WTC11 (cell line): ENCODE results near the gene FZD2. TPM values are rescaled to one million over a fixed set of nuclear protein-coding genes. Genes with fewer than 3 reads are reported as not detected.

Source experiments
- ATAC-seq: fragments of 200-7000 bp; cut with Tn5 transposase; 2 replicates; pipeline ENCODE4 v1.10.0; 2021; ENCODE audit warnings: mild to moderate bottlenecking, moderate library complexity
- CTCF ChIA-PET: fragments of 300-600 bp; sonication (Branson Sonifier 250); formaldehyde crosslinking; loops from one replicate; lab custom pipeline; 2021; ENCODE audit warnings: antibody characterized with exemption; lab: Charles Lee
- POLR2A ChIA-PET: fragments of 350-600 bp; sonication (Branson Sonifier 250); formaldehyde crosslinking; loops from one replicate; lab custom pipeline; 2021; ENCODE audit warnings: antibody characterized with exemption; lab: Charles Lee
- DNase-seq: peaks from one replicate; pipeline ENCODE4 v3.0.0; 2021; ENCODE audit warnings: low spot score
- H3K27ac Mint-ChIP-seq: 2 replicates; pipeline ENCODE4 v1.8.0; 2021; ENCODE audit warnings: mixed read lengths
- H3K27me3 Mint-ChIP-seq: 2 replicates; pipeline ENCODE4 v1.8.0; 2021; ENCODE audit warnings: low read depth, mild to moderate bottlenecking, moderate library complexity, mixed read lengths
- H3K36me3 Mint-ChIP-seq: 2 replicates; pipeline ENCODE4 v1.8.0; 2021; ENCODE audit warnings: mixed read lengths
- H3K4me1 Mint-ChIP-seq: 2 replicates; pipeline ENCODE4 v1.8.0; 2022; ENCODE audit warnings: mixed read lengths
- H3K4me3 Mint-ChIP-seq: 2 replicates; pipeline ENCODE4 v1.8.0; 2021; ENCODE audit warnings: mild to moderate bottlenecking, moderate library complexity, mixed read lengths
- H3K9me3 Mint-ChIP-seq: 2 replicates; pipeline ENCODE4 v1.8.0; 2021; ENCODE audit warnings: mixed read lengths
- AR ChIP-seq: fragments of 250-450 bp; sonication (Bioruptor Pico); IDR thresholded peaks from 2 replicates; pipeline ENCODE4 v1.9.0; 2021; ENCODE audit warnings: mild to moderate bottlenecking
- CREB1 ChIP-seq: sonication (generic); formaldehyde crosslinking; IDR thresholded peaks from 2 replicates; pipeline ENCODE4 v1.8.0; 2023; ENCODE audit warnings: mild to moderate bottlenecking, missing genetic modification reagents
- E2F5 ChIP-seq: sonication (generic); formaldehyde crosslinking; IDR thresholded peaks from 2 replicates; pipeline ENCODE4 v1.8.1; 2022; ENCODE audit warnings: mild to moderate bottlenecking, moderate library complexity, missing genetic modification reagents
- ERG ChIP-seq: fragments of 250-450 bp; sonication (Bioruptor Pico); IDR thresholded peaks from 2 replicates; pipeline ENCODE4 v1.8.0; 2021; ENCODE audit warnings: mild to moderate bottlenecking
- HMGA2 ChIP-seq: fragments of 250-450 bp; sonication (Bioruptor Pico); IDR thresholded peaks from 2 replicates; pipeline ENCODE4 v1.4.0; 2021; ENCODE audit warnings: mild to moderate bottlenecking, moderate library complexity
- KAT7 ChIP-seq: sonication (generic); formaldehyde crosslinking; IDR thresholded peaks from 2 replicates; pipeline ENCODE4 v1.8.1; 2023; ENCODE audit warnings: missing genetic modification reagents, mild to moderate bottlenecking, borderline replicate concordance
- NR1H2 ChIP-seq: sonication (generic); formaldehyde crosslinking; IDR thresholded peaks from 2 replicates; pipeline ENCODE4 v1.9.0; 2021; ENCODE audit warnings: mild to moderate bottlenecking, moderate library complexity, missing genetic modification reagents
- NR3C1 ChIP-seq: sonication (generic); formaldehyde crosslinking; conservative IDR thresholded peaks from 2 replicates; pipeline ENCODE4 v1.8.1; 2023; ENCODE audit warnings: low read depth, mild to moderate bottlenecking, missing genetic modification reagents
- TEAD1 ChIP-seq: sonication (generic); formaldehyde crosslinking; IDR thresholded peaks from 2 replicates; pipeline ENCODE4 v1.8.0; 2022; ENCODE audit warnings: mild to moderate bottlenecking, missing genetic modification reagents
- TEAD4 ChIP-seq: sonication (generic); formaldehyde crosslinking; IDR thresholded peaks from 2 replicates; pipeline ENCODE4 v1.8.0; 2022; ENCODE audit warnings: mild to moderate bottlenecking, missing genetic modification reagents
- USF1 ChIP-seq: sonication (generic); formaldehyde crosslinking; IDR thresholded peaks from 2 replicates; pipeline ENCODE4 v1.8.0; 2022; ENCODE audit warnings: mild to moderate bottlenecking, missing genetic modification reagents
- ZBTB21 ChIP-seq: sonication (generic); formaldehyde crosslinking; IDR thresholded peaks from 2 replicates; pipeline ENCODE4 v1.8.1; 2023; ENCODE audit warnings: mild to moderate bottlenecking, missing genetic modification reagents, borderline replicate concordance
- ZNF138 ChIP-seq: sonication (generic); formaldehyde crosslinking; conservative IDR thresholded peaks from 2 replicates; pipeline ENCODE4 v1.8.1; 2022; ENCODE audit warnings: mild to moderate bottlenecking, moderate library complexity, missing genetic modification reagents
- ZNF219 ChIP-seq: sonication (generic); formaldehyde crosslinking; IDR thresholded peaks from 2 replicates; pipeline ENCODE4 v1.8.0; 2023; ENCODE audit warnings: missing genetic modification reagents, mild to moderate bottlenecking, borderline replicate concordance
- ZNF416 ChIP-seq: fragments of 250-450 bp; sonication (Bioruptor Pico); IDR thresholded peaks from 2 replicates; pipeline ENCODE4 v1.9.0; 2021; ENCODE audit warnings: mild to moderate bottlenecking, inconsistent platforms
- total RNA-seq: library from RNA; stranded (reverse); gene quantifications from 3 replicates; pipeline ENCODE4 v1.2.3, GENCODE V29; 2021
- TF ChIP-seq, protein P1 (sequence below): sonication (generic); formaldehyde crosslinking; IDR thresholded peaks from 2 replicates; pipeline ENCODE4 v1.8.1; 2023; ENCODE audit warnings: mild to moderate bottlenecking, missing genetic modification reagents
- TF ChIP-seq, protein P2 (sequence below): sonication (generic); formaldehyde crosslinking; IDR thresholded peaks from 2 replicates; pipeline ENCODE4 v1.8.0; 2023; ENCODE audit warnings: mild to moderate bottlenecking, missing genetic modification reagents
- TF ChIP-seq, protein P3 (sequence below): sonication (generic); formaldehyde crosslinking; IDR thresholded peaks from 2 replicates; pipeline ENCODE4 v1.8.0; 2022; ENCODE audit warnings: missing genetic modification reagents

FZD2 gene
- total RNA-seq, 1 experiment from 2014 or later: 42.8 TPM

- 0 out of 2 replicates have a peak, but pooled peaks cover 3% of the 10 kb centered on the region for H3K9me3 Mint-ChIP-seq
- ATAC-seq (no peak), DNase-seq (no peak)
- CTCF ChIA-PET: interaction anchor here (0.6 to 0.8 kb wide), 2 partner anchors 17 to 23 kb away, joined by 3 read pairs; no protein-coding TSS in a partner anchor
- POLR2A ChIA-PET: interaction anchor here (5.1 kb wide), 1 partner anchor 14 kb away, joined by 79 read pairs; no protein-coding TSS in a partner anchor
- peaks cover 67% of the 10 kb centered on the region for H3K4me1 Mint-ChIP-seq
- H3K27ac Mint-ChIP-seq: peak overlapping the region; percentile 95; the same call in 1 of the 2 replicates
- H3K36me3 Mint-ChIP-seq: peaks cover 7% of the 10 kb centered on the region
- H3K4me3 Mint-ChIP-seq: peak overlapping the region; percentile 87
- peaks cover 60% of the 10 kb centered on the region for H3K27me3 Mint-ChIP-seq
- TF ChIP-seq NR3C1 (CRISPR knock-in tag) (peak; percentile 93; the same call in 1 of the 2 replicates), ERG (CRISPR knock-in tag) (no peak), E2F5 (0 out of 2 replicates have a peak, but pooled peaks have one; percentile 59), USF1 (peak; percentile 45; the same call in 1 of the 2 replicates), ZNF219 (CRISPR knock-in tag) (no peak), ZNF138 (CRISPR knock-in tag) (peak; percentile 94; the same call in 1 of the 2 replicates), KAT7 (CRISPR knock-in tag) (0 out of 2 replicates have a peak, but pooled peaks have one; percentile 27), TEAD1 (CRISPR knock-in tag) (peak; percentile 44; the same call in 1 of the 2 replicates), ZBTB21 (CRISPR knock-in tag) (peak; percentile 90), TEAD4 (no peak; the same call in 1 of the 2 replicates), NR1H2 (CRISPR knock-in tag) (peak; percentile 65; the same call in 1 of the 2 replicates), HMGA2 (CRISPR knock-in tag) (no peak), AR (no peak), CREB1 (CRISPR knock-in tag) (peak; percentile 80; the same call in 1 of the 2 replicates), ZNF416 (CRISPR knock-in tag) (no peak)
- TF ChIP-seq, protein P1, sequence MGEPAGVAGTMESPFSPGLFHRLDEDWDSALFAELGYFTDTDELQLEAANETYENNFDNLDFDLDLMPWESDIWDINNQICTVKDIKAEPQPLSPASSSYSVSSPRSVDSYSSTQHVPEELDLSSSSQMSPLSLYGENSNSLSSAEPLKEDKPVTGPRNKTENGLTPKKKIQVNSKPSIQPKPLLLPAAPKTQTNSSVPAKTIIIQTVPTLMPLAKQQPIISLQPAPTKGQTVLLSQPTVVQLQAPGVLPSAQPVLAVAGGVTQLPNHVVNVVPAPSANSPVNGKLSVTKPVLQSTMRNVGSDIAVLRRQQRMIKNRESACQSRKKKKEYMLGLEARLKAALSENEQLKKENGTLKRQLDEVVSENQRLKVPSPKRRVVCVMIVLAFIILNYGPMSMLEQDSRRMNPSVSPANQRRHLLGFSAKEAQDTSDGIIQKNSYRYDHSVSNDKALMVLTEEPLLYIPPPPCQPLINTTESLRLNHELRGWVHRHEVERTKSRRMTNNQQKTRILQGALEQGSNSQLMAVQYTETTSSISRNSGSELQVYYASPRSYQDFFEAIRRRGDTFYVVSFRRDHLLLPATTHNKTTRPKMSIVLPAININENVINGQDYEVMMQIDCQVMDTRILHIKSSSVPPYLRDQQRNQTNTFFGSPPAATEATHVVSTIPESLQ: no peak
- TF ChIP-seq, protein P2, sequence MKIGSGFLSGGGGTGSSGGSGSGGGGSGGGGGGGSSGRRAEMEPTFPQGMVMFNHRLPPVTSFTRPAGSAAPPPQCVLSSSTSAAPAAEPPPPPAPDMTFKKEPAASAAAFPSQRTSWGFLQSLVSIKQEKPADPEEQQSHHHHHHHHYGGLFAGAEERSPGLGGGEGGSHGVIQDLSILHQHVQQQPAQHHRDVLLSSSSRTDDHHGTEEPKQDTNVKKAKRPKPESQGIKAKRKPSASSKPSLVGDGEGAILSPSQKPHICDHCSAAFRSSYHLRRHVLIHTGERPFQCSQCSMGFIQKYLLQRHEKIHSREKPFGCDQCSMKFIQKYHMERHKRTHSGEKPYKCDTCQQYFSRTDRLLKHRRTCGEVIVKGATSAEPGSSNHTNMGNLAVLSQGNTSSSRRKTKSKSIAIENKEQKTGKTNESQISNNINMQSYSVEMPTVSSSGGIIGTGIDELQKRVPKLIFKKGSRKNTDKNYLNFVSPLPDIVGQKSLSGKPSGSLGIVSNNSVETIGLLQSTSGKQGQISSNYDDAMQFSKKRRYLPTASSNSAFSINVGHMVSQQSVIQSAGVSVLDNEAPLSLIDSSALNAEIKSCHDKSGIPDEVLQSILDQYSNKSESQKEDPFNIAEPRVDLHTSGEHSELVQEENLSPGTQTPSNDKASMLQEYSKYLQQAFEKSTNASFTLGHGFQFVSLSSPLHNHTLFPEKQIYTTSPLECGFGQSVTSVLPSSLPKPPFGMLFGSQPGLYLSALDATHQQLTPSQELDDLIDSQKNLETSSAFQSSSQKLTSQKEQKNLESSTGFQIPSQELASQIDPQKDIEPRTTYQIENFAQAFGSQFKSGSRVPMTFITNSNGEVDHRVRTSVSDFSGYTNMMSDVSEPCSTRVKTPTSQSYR (CRISPR knock-in tag): peak; percentile 80
- TF ChIP-seq, protein P3, sequence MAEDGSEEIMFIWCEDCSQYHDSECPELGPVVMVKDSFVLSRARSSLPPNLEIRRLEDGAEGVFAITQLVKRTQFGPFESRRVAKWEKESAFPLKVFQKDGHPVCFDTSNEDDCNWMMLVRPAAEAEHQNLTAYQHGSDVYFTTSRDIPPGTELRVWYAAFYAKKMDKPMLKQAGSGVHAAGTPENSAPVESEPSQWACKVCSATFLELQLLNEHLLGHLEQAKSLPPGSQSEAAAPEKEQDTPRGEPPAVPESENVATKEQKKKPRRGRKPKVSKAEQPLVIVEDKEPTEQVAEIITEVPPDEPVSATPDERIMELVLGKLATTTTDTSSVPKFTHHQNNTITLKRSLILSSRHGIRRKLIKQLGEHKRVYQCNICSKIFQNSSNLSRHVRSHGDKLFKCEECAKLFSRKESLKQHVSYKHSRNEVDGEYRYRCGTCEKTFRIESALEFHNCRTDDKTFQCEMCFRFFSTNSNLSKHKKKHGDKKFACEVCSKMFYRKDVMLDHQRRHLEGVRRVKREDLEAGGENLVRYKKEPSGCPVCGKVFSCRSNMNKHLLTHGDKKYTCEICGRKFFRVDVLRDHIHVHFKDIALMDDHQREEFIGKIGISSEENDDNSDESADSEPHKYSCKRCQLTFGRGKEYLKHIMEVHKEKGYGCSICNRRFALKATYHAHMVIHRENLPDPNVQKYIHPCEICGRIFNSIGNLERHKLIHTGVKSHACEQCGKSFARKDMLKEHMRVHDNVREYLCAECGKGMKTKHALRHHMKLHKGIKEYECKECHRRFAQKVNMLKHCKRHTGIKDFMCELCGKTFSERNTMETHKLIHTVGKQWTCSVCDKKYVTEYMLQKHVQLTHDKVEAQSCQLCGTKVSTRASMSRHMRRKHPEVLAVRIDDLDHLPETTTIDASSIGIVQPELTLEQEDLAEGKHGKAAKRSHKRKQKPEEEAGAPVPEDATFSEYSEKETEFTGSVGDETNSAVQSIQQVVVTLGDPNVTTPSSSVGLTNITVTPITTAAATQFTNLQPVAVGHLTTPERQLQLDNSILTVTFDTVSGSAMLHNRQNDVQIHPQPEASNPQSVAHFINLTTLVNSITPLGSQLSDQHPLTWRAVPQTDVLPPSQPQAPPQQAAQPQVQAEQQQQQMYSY (CRISPR knock-in tag): peak; percentile 39
These were observed 1.7 kb downstream of the FZD2 start for GRCh38 chr17:44558710-44559633.
